ENCODE results near the gene FAM168A. TPM values are rescaled to one million over a fixed set of nuclear protein-coding genes. Genes with fewer than 3 reads are reported as not detected.
"Not testable (repeated sequence)": the region's sequence is repeated elsewhere in the genome, so short reads cannot be mapped to it uniquely, and the experiment has no call there.

FAM168A gene
- polyA plus RNA-seq, 4 donors, result 38.3 to 51.0 (median 44.0) TPM

DNA sequence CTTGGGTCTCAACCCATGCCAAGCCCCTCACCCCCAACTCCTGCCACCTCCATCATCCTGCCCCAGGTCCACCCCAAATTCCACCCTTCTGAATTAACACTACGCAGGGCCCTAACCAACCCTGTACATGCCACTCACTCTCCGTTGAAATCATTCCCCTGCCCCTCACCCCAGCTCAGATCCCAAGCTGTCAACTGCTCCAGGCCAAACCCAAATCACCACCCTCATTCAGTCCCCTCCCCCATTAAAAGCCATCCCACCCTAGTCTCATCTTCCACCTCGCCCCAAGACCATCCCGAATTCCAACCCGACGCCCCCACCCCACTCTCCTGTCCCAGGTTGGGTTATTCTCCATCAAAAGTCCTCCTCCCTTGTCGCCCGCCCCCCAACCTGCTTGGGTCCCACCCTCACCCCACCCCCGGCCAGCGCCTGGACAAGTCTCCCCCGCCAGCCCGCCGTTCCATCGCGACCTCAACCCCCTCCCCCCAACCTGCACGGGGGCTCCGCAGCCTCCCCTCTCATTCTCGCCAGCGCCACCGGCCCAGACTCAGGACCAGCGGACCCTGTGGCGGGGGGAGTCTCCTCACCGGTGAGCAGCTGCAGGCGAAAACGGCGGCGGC lies 466 bp downstream of the FAM168A start:
- no peak for DNase-seq (ENCODE audit: low read depth in 4 of 4, low spot score in 2 of 4)

DNA sequence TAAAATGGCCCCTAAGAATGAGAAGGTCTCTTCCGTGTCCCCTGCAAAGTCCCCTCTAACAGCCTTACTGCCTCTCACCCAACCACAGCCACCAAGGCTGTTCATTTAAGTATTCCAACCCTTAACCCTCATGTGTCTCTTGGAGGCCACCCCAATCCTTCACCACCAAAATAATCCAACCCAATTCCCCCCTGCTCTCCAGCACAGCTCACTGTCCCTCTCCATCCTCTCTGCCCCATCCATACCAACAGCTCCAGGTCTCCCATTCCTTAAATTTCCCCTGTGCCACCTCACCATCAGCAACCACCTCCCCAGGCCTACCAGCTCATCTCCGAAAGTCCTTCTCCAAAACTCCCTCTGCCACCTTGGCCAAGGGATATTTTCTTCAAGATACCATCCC lies 1.4 kb downstream of the FAM168A start:
- no peak for DNase-seq (ENCODE audit: low read depth in 4 of 4, low spot score in 2 of 4)

DNA sequence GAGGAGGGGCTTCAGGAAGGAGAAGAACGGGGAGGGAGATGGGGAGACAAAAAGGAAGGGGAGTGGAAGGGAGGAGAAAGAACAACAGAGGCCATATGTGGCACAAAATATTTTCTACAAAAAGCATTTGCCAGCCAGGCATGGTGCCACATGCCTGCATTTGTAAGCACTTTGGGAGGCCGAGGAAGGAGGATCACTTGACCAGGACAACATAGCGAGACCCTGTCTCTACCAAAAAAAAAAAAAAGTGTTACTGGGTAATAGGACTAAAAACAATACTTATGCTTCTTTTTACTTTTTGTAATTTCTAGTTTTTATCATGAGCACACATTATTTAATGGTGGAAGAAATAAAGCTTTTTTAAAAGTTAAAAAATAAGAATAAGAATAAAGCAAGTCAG lies 5.3 kb downstream of the FAM168A start:
- DNase-seq (ENCODE audit: low read depth in 4 of 4, low spot score in 2 of 4), result no peak

DNA sequence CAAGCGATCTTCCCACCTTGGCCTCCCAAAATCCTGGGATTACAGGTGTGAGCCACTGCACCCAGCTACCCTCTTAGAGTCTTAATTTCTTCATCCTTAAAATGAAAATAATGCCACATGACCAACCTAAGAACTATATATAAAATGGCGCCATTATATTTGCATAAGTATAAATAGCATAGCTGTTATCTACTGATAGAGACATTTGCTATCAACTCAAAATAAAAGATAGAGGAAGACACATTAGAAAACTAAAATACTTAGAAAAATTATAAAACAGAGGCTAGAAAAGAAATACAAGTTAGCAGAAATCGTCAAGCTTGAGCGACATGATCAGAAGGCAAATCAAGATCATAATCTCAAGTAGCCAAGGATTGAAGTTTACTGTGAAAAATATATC lies 6.2 kb downstream of the FAM168A start:
- no peak for DNase-seq (ENCODE audit: low read depth in 4 of 4, low spot score in 2 of 4)

DNA sequence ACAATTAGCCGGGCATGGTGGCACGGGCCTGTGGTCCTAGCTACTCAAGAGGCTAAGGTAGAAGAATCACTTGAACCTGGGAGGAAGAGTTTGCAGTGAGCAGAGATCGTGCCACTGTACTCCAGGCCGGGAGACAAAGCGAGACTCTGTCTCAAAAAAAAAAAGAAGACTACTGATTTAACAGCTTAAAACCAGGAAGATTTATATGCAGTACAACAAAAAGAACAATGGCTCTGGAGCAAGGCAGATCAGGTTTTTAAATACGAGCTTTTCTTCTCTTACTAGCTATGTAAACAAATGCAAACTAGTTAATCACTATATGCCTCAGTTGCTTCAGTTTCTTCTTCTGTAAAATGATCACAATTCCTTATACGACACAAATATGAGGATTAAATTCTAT lies 6.9 kb downstream of the FAM168A start:
- DNase-seq (ENCODE audit: low read depth in 4 of 4, low spot score in 2 of 4), result no peak

DNA sequence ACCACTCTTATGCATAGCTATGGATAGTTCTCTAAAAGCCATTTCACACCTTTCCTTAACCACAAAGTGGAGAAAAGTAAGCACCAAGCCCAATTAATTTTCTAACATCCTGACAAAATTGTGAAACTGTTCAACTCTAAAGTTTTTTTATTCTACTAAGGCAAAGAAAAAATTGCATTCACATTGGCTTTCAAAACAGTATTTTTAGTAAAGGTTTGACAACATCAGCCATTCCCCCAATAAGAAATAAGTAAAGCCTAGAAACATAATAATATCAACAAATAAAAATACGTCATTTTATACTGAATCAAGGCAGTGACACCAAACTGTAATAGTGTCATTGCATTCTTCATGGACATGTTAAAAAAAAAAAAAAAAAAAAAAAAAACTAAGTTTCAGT lies 11.1 kb downstream of the FAM168A start:
- DNase-seq (ENCODE audit: low read depth in 4 of 4, low spot score in 2 of 4), result no peak

DNA sequence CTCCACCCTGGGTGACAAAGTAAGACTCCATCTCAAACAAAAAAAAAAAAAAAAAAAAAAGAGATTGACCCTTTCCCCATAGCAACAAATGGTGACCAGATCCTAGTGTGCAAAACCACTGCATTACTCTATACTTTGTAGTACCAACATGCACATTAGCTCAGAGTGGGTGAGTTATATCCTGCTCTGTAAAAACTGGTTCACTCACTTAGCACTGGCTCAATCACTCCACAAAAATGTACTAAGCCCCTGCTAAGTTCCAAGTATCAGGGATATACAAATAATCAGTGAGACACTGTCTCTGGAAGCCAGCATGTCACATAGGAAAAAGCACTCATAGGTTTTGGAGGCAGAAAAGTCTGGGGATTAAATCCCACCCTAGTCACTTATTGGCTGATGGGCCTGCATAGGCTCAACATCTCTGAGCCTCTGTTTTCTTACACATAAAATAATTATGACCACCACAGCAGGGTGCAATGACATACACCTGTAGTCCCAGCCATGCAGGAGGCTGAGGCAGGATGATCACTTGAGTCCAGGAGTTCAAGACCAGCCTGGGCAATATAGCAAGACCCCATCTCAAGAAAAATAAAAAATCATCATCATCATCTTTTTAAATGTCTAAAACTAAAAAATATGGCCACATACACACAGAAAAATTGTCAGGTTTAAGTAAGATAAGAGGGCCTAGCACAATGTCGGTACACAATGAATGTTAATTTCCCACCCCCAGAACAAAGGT lies 11.9 kb downstream of the FAM168A start:
- DNase-seq (ENCODE audit: low read depth in 4 of 4, low spot score in 2 of 4), result no peak

- DNase-seq (ENCODE audit: low read depth in 4 of 4, low spot score in 2 of 4), result no peak
These were observed 13.1 kb downstream of the FAM168A start for GRCh38 chr11:73584831-73585230.

GRCh38 chr11:73582653-73583052 lies 15.3 kb downstream of the FAM168A start:
- no peak for DNase-seq (ENCODE audit: low read depth in 4 of 4, low spot score in 2 of 4)

- DNase-seq (ENCODE audit: low read depth in 4 of 4, low spot score in 2 of 4), result not testable (repeated sequence)
These were observed 17.2 kb downstream of the FAM168A start for GRCh38 chr11:73580749-73581148.

- DNase-seq (ENCODE audit: low read depth in 4 of 4, low spot score in 2 of 4), result no peak
These were observed 18.1 kb downstream of the FAM168A start for GRCh38 chr11:73579641-73580434.

DNA sequence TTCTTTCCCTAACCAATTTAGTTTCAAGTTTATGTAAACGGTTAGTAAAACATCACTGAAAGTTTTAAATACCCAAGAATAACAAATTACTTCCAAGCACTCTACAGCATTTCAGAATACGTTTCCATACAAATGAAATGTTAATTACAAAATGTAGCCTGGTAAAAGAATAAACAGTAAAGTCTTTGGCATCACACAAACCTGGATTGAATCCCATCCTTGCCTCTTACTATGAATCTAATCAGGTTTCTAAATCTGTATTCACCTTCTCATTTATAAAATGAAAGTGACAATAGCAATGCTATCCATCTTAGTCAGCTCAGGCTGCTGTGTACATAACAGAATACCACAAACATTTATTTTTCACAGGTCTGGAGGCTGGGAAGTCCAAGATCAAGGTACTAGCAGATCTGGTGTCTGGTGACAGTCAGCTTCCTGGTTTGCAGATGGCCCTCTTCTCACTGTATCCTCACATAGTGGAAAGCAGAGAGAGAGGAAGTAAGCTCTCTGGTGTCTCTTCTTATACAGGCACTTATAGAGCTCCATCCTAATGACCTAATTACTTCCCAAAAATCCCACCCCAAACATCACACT lies 19.2 kb downstream of the FAM168A start:
- DNase-seq (ENCODE audit: low read depth in 4 of 4, low spot score in 2 of 4), result no peak

DNA sequence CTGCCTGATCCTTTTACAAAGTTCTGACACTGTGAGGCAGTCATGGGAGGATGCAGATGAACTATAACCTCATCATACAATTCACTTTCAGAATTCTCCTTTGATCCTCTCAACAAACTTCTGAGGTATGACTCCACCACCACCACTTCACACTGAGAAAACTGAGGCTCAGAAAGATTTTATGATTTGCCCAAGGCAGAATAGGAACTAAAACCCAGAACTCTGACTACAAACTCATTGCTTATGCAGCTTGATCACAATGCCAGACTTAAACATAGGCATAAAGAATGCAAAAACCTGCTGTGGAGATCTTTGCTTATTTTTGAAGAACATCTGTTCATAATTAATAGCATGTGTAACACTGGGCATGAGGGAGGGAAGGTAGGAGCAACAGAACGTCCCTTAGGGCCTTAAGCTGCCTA lies 20.4 kb downstream of the FAM168A start:
- no peak for DNase-seq (ENCODE audit: low read depth in 4 of 4, low spot score in 2 of 4)

DNA sequence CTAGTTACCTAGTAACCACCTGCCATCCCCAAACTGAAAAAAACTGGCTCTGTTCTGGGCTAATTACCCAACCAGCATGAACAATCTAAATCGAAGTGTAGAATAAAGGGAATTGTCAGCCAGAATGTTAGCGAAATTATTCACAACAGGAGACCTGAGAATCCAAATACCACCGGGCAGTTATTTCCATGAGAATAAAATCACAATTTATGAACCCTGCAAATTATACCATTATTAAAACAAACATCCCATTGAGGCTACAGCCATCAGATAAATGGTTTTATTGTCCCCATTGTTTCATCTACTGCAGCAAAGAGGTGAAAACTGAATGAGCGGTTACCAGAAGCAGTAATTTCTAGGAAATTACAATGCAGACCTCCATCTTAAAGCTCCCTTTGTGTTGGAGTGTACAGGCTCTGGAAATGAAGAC lies 21.7 kb downstream of the FAM168A start:
- DNase-seq (ENCODE audit: low read depth in 4 of 4, low spot score in 2 of 4), result no peak

GRCh38 chr11:73571982-73572381 lies 25.9 kb downstream of the FAM168A start:
- DNase-seq (ENCODE audit: low read depth in 4 of 4, low spot score in 2 of 4), result not testable (repeated sequence)

- DNase-seq (ENCODE audit: low read depth in 4 of 4, low spot score in 2 of 4), result no peak
These were observed 27.3 kb downstream of the FAM168A start for GRCh38 chr11:73570415-73571114.

GRCh38 chr11:73566977-73567755 lies 30.7 kb downstream of the FAM168A start:
- no peak for DNase-seq (ENCODE audit: low read depth in 4 of 4, low spot score in 2 of 4)

- DNase-seq (ENCODE audit: low read depth in 4 of 4, low spot score in 2 of 4), result no peak
These were observed 31.5 kb downstream of the FAM168A start for GRCh38 chr11:73566422-73566821.

DNA sequence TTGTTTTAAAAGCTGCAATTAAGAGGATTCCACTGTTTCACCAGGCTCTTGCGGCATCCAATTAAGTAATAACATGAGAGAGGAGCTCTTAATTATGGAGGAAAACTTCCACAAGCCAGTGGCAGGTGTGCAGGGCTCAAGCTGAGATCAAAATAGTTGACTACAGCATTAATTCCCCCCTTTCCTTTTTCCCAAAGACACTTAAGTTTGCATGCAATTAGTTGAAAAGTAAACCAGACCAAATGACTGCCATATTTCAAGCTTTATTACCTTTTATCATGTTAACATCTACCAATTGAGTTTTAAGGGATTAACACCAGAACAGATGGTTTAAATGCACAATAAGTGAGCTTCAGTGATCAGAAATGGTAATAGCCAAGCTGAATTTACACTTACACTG lies 32.1 kb downstream of the FAM168A start:
- no peak for DNase-seq (ENCODE audit: low read depth in 4 of 4, low spot score in 2 of 4)

DNA sequence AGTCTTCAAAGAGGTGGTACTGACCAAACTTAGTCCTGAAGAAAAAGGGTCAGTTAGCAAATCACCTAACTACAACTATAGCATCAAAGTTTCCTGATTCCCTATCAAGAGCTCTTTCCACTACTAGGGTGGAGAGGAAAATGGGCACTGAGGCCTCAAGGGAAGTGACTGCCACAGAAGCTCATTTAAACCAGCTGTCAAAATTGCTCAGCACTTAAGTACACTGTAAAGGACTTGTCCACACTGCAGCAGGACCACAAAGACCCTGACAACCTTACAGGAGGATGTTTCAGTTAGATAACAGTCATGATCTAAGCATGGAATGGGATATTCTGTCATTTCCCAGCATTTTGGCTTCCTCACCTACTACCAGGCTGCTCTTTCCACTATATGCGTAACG lies 33.0 kb downstream of the FAM168A start:
- DNase-seq (ENCODE audit: low read depth in 4 of 4, low spot score in 2 of 4), result no peak

Data from left renal cortex interstitium (tissue), 4 donors.